ENCODE results near the gene GCC2.

- TF ChIP-seq CTCF (IDR thresholded peaks at IDR 0.05; ENCODE audit: poor library complexity, severe bottlenecking) (no peak), TAF1 (IDR thresholded peaks at IDR 0.05; ENCODE audit: low read depth) (no peak), POLR2AphosphoS5 (IDR thresholded peaks at IDR 0.05) (no peak)
Observed at GRCh38 chr2:108492364-108492763, 43.4 kb downstream of the GCC2 start.

All from neural cell (in vitro differentiated cells).